ENCODE data around the gene DENND4A. TPM values are rescaled to one million over a fixed set of nuclear protein-coding genes. Genes with fewer than 3 reads are reported as not detected.

Gene DENND4A
- total RNA-seq, 2 donors from 2014 or later: 25.6 to 57.7 TPM

- no peak overlapping the region for H3K27ac ChIP-seq
- no peak for TF ChIP-seq CTCF (IDR thresholded peaks at IDR 0.05)
- DNase-seq (ENCODE audit: low spot score) (no peak), ATAC-seq (ENCODE audit: insufficient number of reproducible peaks, low FRiP score, low read depth) (no peak)
- H3K9me3 ChIP-seq: no peaks in the 10 kb centered on the region
- H3K4me3 ChIP-seq: no peak overlapping the region
- no peaks in the 10 kb centered on the region for H3K4me1 ChIP-seq (ENCODE audit: control insufficient read depth in 1 of 2, low read depth in 2 of 2)
- H3K36me3 ChIP-seq: no peaks in the 10 kb centered on the region
- no peaks in the 10 kb centered on the region for H3K27me3 ChIP-seq (replicated peaks; ENCODE audit: insufficient read depth)
Observed at GRCh38 chr15:65757256-65757655, 34.8 kb downstream of the DENND4A start.

- no peak for ATAC-seq (ENCODE audit: insufficient number of reproducible peaks, low FRiP score, low read depth)
- TF ChIP-seq CTCF (IDR thresholded peaks at IDR 0.05): no peak
Observed at GRCh38 chr15:65752151-65752700, 39.9 kb downstream of the DENND4A start.

GRCh38 chr15:65751431-65751830, 40.7 kb downstream of the DENND4A start:
- no peak for TF ChIP-seq CTCF (IDR thresholded peaks at IDR 0.05)
- Histone ChIP-seq H3K27ac (no peak overlapping the region), H3K4me1 (ENCODE audit: control insufficient read depth in 1 of 2, low read depth in 2 of 2) (no peaks in the 10 kb centered on the region), H3K9me3 (no peaks in the 10 kb centered on the region), H3K27me3 (replicated peaks; ENCODE audit: insufficient read depth) (no peaks in the 10 kb centered on the region), H3K4me3 (no peak overlapping the region), H3K36me3 (no peaks in the 10 kb centered on the region)
- no peak for DNase-seq (ENCODE audit: low spot score)
- no peak for ATAC-seq (ENCODE audit: insufficient number of reproducible peaks, low FRiP score, low read depth)

More at GRCh38 chr15:65752151-65752700, 39.9 kb downstream of the DENND4A start:
- H3K27ac ChIP-seq: no peak overlapping the region
- H3K4me1 ChIP-seq (ENCODE audit: control insufficient read depth in 1 of 2, low read depth in 2 of 2): no peaks in the 10 kb centered on the region
- H3K9me3 ChIP-seq: no peaks in the 10 kb centered on the region
- H3K36me3 ChIP-seq: no peaks in the 10 kb centered on the region
- no peak overlapping the region for H3K4me3 ChIP-seq
- H3K27me3 ChIP-seq (replicated peaks; ENCODE audit: insufficient read depth): no peaks in the 10 kb centered on the region
- no peak for DNase-seq (ENCODE audit: low spot score)

- TF ChIP-seq CTCF (IDR thresholded peaks at IDR 0.05): no peak
- no peak for ATAC-seq (ENCODE audit: insufficient number of reproducible peaks, low FRiP score, low read depth)
- H3K4me1 ChIP-seq (ENCODE audit: control insufficient read depth in 1 of 2, low read depth in 2 of 2): no peaks in the 10 kb centered on the region
- no peak overlapping the region for H3K4me3 ChIP-seq
- no peaks in the 10 kb centered on the region for H3K27me3 ChIP-seq (replicated peaks; ENCODE audit: insufficient read depth)
- no peak for DNase-seq (ENCODE audit: low spot score)
- no peaks in the 10 kb centered on the region for H3K9me3 ChIP-seq
- no peaks in the 10 kb centered on the region for H3K36me3 ChIP-seq
- H3K27ac ChIP-seq: no peak overlapping the region
Observed at GRCh38 chr15:65747265-65747664, 44.8 kb downstream of the DENND4A start.

GRCh38 chr15:65743637-65744252, 48.3 kb downstream of the DENND4A start:
- TF ChIP-seq CTCF (IDR thresholded peaks at IDR 0.05): no peak
- Histone ChIP-seq H3K36me3 (no peaks in the 10 kb centered on the region), H3K9me3 (no peaks in the 10 kb centered on the region), H3K4me1 (ENCODE audit: control insufficient read depth in 1 of 2, low read depth in 2 of 2) (no peaks in the 10 kb centered on the region), H3K4me3 (no peak overlapping the region), H3K27me3 (replicated peaks; ENCODE audit: insufficient read depth) (no peaks in the 10 kb centered on the region), H3K27ac (no peak overlapping the region)
- DNase-seq (ENCODE audit: low spot score) (no peak), ATAC-seq (ENCODE audit: insufficient number of reproducible peaks, low FRiP score, low read depth) (no peak)

Measured in thoracic aorta (tissue), 2 donors.